Mucosa of descending colon (tissue), 3 donors: ENCODE results near the gene ITIH5. TPM values are rescaled to one million over a fixed set of nuclear protein-coding genes. Genes with fewer than 3 reads are reported as not detected.
A peak's percentile ranks its signal among the peaks of the same experiment; 100 is the strongest.

Source experiments
- ATAC-seq: fragments of 200-7000 bp; cut with Tn5 transposase; one replicate; pipeline ENCODE4 v1.9.1; 2020; ENCODE audit warnings: mild to moderate bottlenecking, moderate library complexity
- DNase-seq, 3 donors: peaks; one replicate each; pipeline ENCODE4 v3.0.0-alpha.2; 2020
- H3K36me3 ChIP-seq: fragments of 200-600 bp; one replicate; pipeline ENCODE4 v1.8.0; 2021; ENCODE audit warnings: low read depth, mild to moderate bottlenecking
- H3K4me1 ChIP-seq: fragments of 200-600 bp; one replicate; pipeline ENCODE4 v1.8.0; 2021; ENCODE audit warnings: low read depth, mild to moderate bottlenecking
- H3K4me3 ChIP-seq: fragments of 200-600 bp; one replicate; pipeline ENCODE4 v1.8.0; 2021; ENCODE audit warnings: mild to moderate bottlenecking
- H3K9me3 ChIP-seq: fragments of 200-600 bp; one replicate; pipeline ENCODE4 v1.8.0; 2021; ENCODE audit warnings: mild to moderate bottlenecking
- CTCF ChIP-seq: fragments of 200-600 bp; IDR thresholded peaks from one replicate; pipeline ENCODE4 v1.8.0; 2022; ENCODE audit warnings: antibody characterized with exemption, mild to moderate bottlenecking
- intact Hi-C, 2 donors: fragments of 100-400 bp; cut with DNase I in 1 of 2; cut with micrococcal nuclease in 1 of 2; formaldehyde crosslinking; loops; one replicate each; pipeline versions ENCODE4 v1.11.0 to v1.11.1; 2022; cut with DNase I, micrococcal nuclease
- total RNA-seq, 3 donors: library from RNA; stranded (reverse); fragmentation: NEBNext Ultra II Directional in 2 of 3; extraction: Animal tissue kit (Norgen Biotek cat#: 25700) in 2 of 3; gene quantifications; one replicate each; pipeline versions ENCODE4 v1.2.1 to v1.2.4, GENCODE V29; 2021 to 2023
- donor health status: DM: no; HTN: no; CAD: no; lungs with moderate emphysema.
- donor health status: DM: no; HTN: no; CAD: no.
- donor health status: DM: no; HTN: yes; CAD: no.

Gene ITIH5
- total RNA-seq, 3 donors from 2014 or later: 5.0 to 46.6 (median 8.1) TPM

- no peak for DNase-seq
- Histone ChIP-seq H3K9me3 (no peaks in the 10 kb centered on the region), H3K36me3 (no peaks in the 10 kb centered on the region), H3K4me1 (no peaks in the 10 kb centered on the region), H3K4me3 (no peak overlapping the region)
- ATAC-seq: no peak
- no peak for TF ChIP-seq CTCF
- intact Hi-C loops: no loop called here
Observed at GRCh38 chr10:7672341-7673134, 5.8 kb upstream of the ITIH5 start.

- Histone ChIP-seq H3K9me3 (no peaks in the 10 kb centered on the region), H3K36me3 (no peaks in the 10 kb centered on the region), H3K4me3 (no peak overlapping the region), H3K4me1 (no peaks in the 10 kb centered on the region)
- TF ChIP-seq CTCF: no peak
- ATAC-seq (no peak), DNase-seq (no peak)
- intact Hi-C loops: no loop called here
Observed at GRCh38 chr10:7670157-7670556, 3.4 kb upstream of the ITIH5 start.

- Histone ChIP-seq H3K36me3 (no peaks in the 10 kb centered on the region), H3K4me1 (no peaks in the 10 kb centered on the region), H3K4me3 (no peak overlapping the region), H3K9me3 (no peaks in the 10 kb centered on the region)
- no peak for TF ChIP-seq CTCF
- ATAC-seq (peak; percentile 32), DNase-seq (peak in 2 of 3 donors; percentile 25 to 48)
- intact Hi-C loops: no loop called here
Observed at GRCh38 chr10:7667262-7668141, 736 bp upstream of the ITIH5 start.

GRCh38 chr10:7665767-7666166, 999 bp downstream of the ITIH5 start:
- ATAC-seq (no peak), DNase-seq (no peak)
- Histone ChIP-seq H3K9me3 (no peaks in the 10 kb centered on the region), H3K4me1 (no peaks in the 10 kb centered on the region), H3K36me3 (no peaks in the 10 kb centered on the region), H3K4me3 (no peak overlapping the region)
- intact Hi-C loops: no loop called here
- no peak for TF ChIP-seq CTCF

- intact Hi-C loops: no loop called here
- H3K4me3 ChIP-seq: no peak overlapping the region
- no peak for ATAC-seq
Observed at GRCh38 chr10:7664707-7665106, 2.1 kb downstream of the ITIH5 start.

More at GRCh38 chr10:7664707-7665106, 2.1 kb downstream of the ITIH5 start:
- no peak for TF ChIP-seq CTCF
- Histone ChIP-seq H3K4me1 (no peaks in the 10 kb centered on the region), H3K36me3 (no peaks in the 10 kb centered on the region), H3K9me3 (no peaks in the 10 kb centered on the region)
- DNase-seq: no peak
